Measurements from ENCODE around the gene MAL.

- TF ChIP-seq EZH2 (IDR thresholded peaks at IDR 0.05; ENCODE audit: low read length, unreplicated experiment): no peak
- TF ChIP-seq, protein P1, sequence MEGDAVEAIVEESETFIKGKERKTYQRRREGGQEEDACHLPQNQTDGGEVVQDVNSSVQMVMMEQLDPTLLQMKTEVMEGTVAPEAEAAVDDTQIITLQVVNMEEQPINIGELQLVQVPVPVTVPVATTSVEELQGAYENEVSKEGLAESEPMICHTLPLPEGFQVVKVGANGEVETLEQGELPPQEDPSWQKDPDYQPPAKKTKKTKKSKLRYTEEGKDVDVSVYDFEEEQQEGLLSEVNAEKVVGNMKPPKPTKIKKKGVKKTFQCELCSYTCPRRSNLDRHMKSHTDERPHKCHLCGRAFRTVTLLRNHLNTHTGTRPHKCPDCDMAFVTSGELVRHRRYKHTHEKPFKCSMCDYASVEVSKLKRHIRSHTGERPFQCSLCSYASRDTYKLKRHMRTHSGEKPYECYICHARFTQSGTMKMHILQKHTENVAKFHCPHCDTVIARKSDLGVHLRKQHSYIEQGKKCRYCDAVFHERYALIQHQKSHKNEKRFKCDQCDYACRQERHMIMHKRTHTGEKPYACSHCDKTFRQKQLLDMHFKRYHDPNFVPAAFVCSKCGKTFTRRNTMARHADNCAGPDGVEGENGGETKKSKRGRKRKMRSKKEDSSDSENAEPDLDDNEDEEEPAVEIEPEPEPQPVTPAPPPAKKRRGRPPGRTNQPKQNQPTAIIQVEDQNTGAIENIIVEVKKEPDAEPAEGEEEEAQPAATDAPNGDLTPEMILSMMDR (conservative IDR thresholded peaks at IDR 0.05; ENCODE audit: low read depth, low read length): no peak
- TF ChIP-seq EZH2phosphoT487 (IDR thresholded peaks at IDR 0.05; ENCODE audit: borderline replicate concordance, low read length): no peak
These were observed 32.2 kb downstream of the MAL start for GRCh38 chr2:95057535-95058370.
